Activated CD4-positive, alpha-beta T cell treated with anti-CD3 and anti-CD28 coated beads for 36 hours (primary cell): ENCODE results near the gene RNF148. TPM values are rescaled to one million over a fixed set of nuclear protein-coding genes. Genes with fewer than 3 reads are reported as not detected.

Experiments
- ATAC-seq: fragments of 200-7000 bp; cut with Tn5 transposase; one replicate; pipeline ENCODE4 v1.10.0; 2021; ENCODE audit warnings: mild to moderate bottlenecking, moderate library complexity
- CTCF ChIA-PET: fragments of 350-600 bp; sonication (Branson Sonifier 250); formaldehyde crosslinking; loops from one replicate; lab custom pipeline; 2021; ENCODE audit warnings: antibody characterized with exemption; lab: Charles Lee
- POLR2A ChIA-PET: fragments of 350-600 bp; sonication (Branson Sonifier 250); formaldehyde crosslinking; loops from one replicate; lab custom pipeline; 2021; ENCODE audit warnings: antibody characterized with exemption, inconsistent platforms; lab: Charles Lee
- DNase-seq: peaks from one replicate; pipeline ENCODE4 v3.0.0-alpha.2; 2020
- H3K27ac Mint-ChIP-seq: one replicate; pipeline ENCODE4 v1.8.0; 2021; ENCODE audit warnings: mixed read lengths
- H3K27me3 Mint-ChIP-seq: one replicate; pipeline ENCODE4 v1.8.0; 2021; ENCODE audit warnings: mixed read lengths
- H3K36me3 Mint-ChIP-seq: one replicate; pipeline ENCODE4 v1.8.0; 2021; ENCODE audit warnings: low read depth, mixed read lengths
- H3K4me1 Mint-ChIP-seq: one replicate; pipeline ENCODE4 v1.8.0; 2021; ENCODE audit warnings: mixed read lengths
- H3K4me3 Mint-ChIP-seq: one replicate; pipeline ENCODE4 v1.8.0; 2021; ENCODE audit warnings: mild to moderate bottlenecking, moderate library complexity, mixed read lengths
- H3K9me3 Mint-ChIP-seq: one replicate; pipeline ENCODE4 v1.8.0; 2021; ENCODE audit warnings: low read depth, mixed read lengths
- intact Hi-C, 2 experiments: fragments of 100-400 bp; cut with DNase I in 1 of 2; cut with micrococcal nuclease in 1 of 2; formaldehyde crosslinking; loops; one replicate each; pipeline versions ENCODE4 v1.14.2 to v1.15.1; 2022 to 2024; cut with DNase I, micrococcal nuclease
- total RNA-seq, 2 experiments: library from RNA; stranded (reverse); gene quantifications; one replicate each; pipeline ENCODE4 v1.2.3, GENCODE V29; 2021

RNF148 gene
- total RNA-seq, 2 experiments from 2014 or later = not detected

DNA sequence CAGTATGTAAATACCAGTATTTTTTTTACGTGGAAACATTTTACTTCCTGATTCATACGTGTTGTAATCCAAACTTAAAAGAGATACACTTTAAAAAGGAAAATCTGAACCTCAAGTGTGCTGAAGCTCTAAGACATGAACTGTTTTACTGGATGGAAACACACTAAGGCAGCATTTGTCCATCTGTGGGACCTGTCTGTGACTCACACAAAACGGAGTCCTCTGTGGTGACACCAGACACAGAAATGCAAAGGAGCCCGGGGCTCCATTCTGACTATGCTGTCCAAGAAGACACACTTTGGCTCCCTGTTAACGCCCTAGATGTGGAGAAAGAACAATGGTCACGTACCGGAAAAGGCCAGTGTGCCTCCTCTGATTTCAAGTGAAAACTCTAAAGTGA lies 27.7 kb downstream of the RNF148 start:
- intact Hi-C loops = no loop called here
- Mint-ChIP-seq H3K4me1 (no peaks in the 10 kb centered on the region), H3K4me3 (no peak overlapping the region), H3K27me3 (no peaks in the 10 kb centered on the region), H3K9me3 (peaks cover 9% of the 10 kb centered on the region), H3K27ac (no peak overlapping the region), H3K36me3 (no peaks in the 10 kb centered on the region)
- ChIA-PET POLR2A (no interaction called here), CTCF (interaction anchor here (0.6 kb wide), 1 partner anchor 586 kb away, joined by 3 read pairs; no protein-coding TSS in a partner anchor)
- ATAC-seq (no peak), DNase-seq (no peak)

GRCh38 chr7:122674502-122674901 lies 28.2 kb downstream of the RNF148 start:
- Mint-ChIP-seq H3K4me3 (no peak overlapping the region), H3K27ac (no peak overlapping the region), H3K36me3 (no peaks in the 10 kb centered on the region), H3K4me1 (no peaks in the 10 kb centered on the region), H3K27me3 (no peaks in the 10 kb centered on the region), H3K9me3 (peaks cover 9% of the 10 kb centered on the region)
- DNase-seq = no peak
- ChIA-PET POLR2A (no interaction called here), CTCF (interaction anchor here (0.6 kb wide), 1 partner anchor 585 kb away, joined by 3 read pairs; no protein-coding TSS in a partner anchor)
- no peak for ATAC-seq
- intact Hi-C loops = no loop called here

DNA sequence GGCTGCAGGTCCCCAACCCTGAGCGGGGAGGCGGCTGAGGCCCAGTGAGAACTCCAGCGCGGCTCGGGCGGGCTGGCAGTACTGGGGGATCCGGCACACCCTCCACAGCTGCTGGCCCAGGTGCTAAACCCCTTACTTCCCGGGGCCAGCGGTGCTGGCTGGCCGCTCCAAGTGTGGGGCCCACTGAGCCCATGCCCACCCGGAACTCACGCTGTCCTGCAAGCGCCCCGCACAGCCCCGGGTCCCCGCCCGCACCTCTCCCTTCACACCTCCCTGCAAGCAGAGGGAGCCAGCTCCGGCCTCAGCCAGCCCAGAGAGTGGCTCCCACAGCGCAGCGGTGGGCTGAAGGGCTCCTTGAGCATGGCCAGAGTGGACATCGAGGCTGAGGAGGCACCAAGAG lies 28.8 kb downstream of the RNF148 start:
- Mint-ChIP-seq H3K4me3 (no peak overlapping the region), H3K36me3 (no peaks in the 10 kb centered on the region), H3K27me3 (no peaks in the 10 kb centered on the region), H3K4me1 (no peaks in the 10 kb centered on the region), H3K27ac (no peak overlapping the region), H3K9me3 (peaks cover 7% of the 10 kb centered on the region)
- intact Hi-C loops = no loop called here
- ChIA-PET POLR2A (no interaction called here), CTCF (no interaction called here)
- no peak for ATAC-seq
- no peak for DNase-seq

DNA sequence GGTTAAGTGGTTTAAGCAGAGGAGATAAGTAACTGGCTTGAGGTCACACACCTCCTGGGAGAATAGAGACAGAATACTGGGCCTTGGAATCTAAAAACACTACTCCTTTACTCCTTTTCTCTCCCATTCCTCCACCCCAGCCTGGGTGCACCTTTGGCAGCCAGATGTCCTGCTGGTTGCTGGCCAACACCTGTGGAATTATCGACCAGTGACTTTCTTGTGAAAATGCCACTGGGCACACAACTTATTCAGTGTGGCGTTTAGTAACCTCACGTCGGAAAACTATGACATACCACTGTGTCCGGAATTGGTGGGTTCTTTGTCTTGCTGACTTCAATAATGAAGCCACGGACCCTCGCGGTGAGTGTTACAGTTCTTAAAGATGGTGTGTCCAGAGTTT lies 30.2 kb downstream of the RNF148 start:
- Mint-ChIP-seq H3K36me3 (no peaks in the 10 kb centered on the region), H3K4me3 (no peak overlapping the region), H3K4me1 (no peaks in the 10 kb centered on the region), H3K27ac (no peak overlapping the region), H3K9me3 (peaks cover 4% of the 10 kb centered on the region), H3K27me3 (no peaks in the 10 kb centered on the region)
- CTCF ChIA-PET = no interaction called here
- ATAC-seq = no peak
- POLR2A ChIA-PET = no interaction called here
- intact Hi-C loops = no loop called here
- DNase-seq = no peak

DNA sequence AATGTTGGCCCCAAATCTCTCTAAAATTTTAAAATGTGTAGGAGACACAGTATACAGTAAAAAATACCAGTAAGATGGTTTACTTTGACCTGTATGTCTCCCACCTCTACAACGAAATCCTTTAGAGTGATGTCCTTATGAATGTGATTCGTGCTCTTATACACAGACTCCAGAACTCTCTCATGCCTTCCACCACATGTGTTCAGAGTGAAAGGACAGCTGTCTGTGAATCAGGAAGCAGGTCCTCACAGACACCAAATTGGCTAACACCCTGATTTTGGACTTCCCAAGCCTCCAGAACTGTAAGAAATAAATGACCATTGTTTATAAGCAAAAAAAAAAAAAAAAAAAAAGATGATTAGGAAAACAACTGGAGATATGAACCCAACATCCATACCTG lies 39.0 kb downstream of the RNF148 start:
- POLR2A ChIA-PET = no interaction called here
- CTCF ChIA-PET = no interaction called here
- Mint-ChIP-seq H3K9me3 (no peaks in the 10 kb centered on the region), H3K36me3 (no peaks in the 10 kb centered on the region), H3K27me3 (no peaks in the 10 kb centered on the region), H3K4me1 (no peaks in the 10 kb centered on the region), H3K4me3 (no peak overlapping the region), H3K27ac (no peak overlapping the region)
- intact Hi-C loops = no loop called here
- ATAC-seq = no peak
- DNase-seq = no peak

DNA sequence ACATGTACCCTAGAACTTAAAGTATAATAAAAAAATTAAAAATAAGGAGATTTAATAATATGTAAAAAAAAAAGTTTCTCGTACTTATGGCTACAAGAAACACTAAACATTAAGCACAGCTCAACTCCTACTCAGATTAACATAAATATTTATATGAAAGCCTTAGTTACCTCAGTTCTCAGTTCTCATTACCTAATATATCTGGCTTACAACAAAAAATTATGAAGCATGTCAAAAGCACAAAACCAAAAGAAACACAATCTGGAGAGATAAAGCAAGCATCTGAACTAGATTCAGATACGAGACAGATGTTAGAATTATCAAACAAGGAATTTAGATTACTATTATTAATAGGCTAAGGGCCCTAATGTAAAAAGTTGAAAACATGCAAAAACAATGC lies 43.9 kb downstream of the RNF148 start:
- ATAC-seq (no peak), DNase-seq (no peak)

DNA sequence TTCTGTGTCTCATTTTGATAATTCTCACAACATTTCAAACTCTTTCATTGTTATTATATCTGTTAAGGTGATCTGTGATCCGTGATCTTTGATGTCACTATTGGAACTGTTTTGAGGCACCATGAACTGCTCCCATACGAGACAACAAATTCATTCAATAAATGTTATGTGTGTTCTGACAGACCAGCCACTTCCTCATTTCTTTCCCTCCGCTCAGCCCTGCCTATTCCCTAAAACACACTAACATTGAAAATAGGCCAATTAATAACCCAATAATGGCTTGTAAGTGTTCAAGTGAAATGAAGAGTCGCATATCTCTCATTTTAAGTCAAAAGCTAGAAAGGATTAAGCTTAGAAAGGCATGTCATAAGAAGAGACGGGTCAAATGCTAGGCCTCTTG lies 49.0 kb downstream of the RNF148 start:
- no peak for ATAC-seq

More for the DNA sequence above, 43.9 kb downstream of the RNF148 start:
- Mint-ChIP-seq H3K36me3 (no peaks in the 10 kb centered on the region), H3K4me1 (no peaks in the 10 kb centered on the region), H3K9me3 (peaks cover 2% of the 10 kb centered on the region), H3K27ac (no peak overlapping the region), H3K27me3 (no peaks in the 10 kb centered on the region), H3K4me3 (no peak overlapping the region)
- ChIA-PET POLR2A (no interaction called here), CTCF (interaction anchor here (0.6 to 0.7 kb wide), 2 partner anchors 44 to 347 kb away, joined by 3 to 5 read pairs; partner anchors contain the start of gene RNF148)
- intact Hi-C loops = no loop called here

DNA sequence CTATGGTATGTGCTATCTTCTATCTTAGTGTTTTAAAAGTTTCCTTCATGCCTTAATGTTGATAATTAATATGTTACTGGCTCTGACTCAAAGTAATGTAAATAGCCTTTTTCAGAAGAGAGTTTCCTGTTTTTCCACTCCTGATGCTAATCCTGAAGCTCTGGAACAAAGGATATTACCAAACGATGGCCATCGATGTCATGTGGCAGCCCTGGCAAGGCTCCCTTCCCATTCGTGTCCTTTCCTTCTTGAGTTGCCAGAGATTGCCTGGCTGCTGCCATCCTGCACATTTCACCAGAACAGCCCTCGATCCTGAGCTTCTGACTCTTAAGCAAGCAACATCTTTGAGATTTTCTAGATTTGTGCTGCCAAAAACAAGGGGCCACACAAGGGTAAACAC lies 49.8 kb downstream of the RNF148 start:
- H3K4me3 Mint-ChIP-seq = no peak overlapping the region
- no peaks in the 10 kb centered on the region for H3K36me3 Mint-ChIP-seq
- no peak overlapping the region for H3K27ac Mint-ChIP-seq
- intact Hi-C loops = no loop called here
- H3K4me1 Mint-ChIP-seq = no peaks in the 10 kb centered on the region
- peaks cover 3% of the 10 kb centered on the region for H3K9me3 Mint-ChIP-seq
- ChIA-PET POLR2A (no interaction called here), CTCF (no interaction called here)
- no peaks in the 10 kb centered on the region for H3K27me3 Mint-ChIP-seq
- ATAC-seq (no peak), DNase-seq (no peak)

More for the DNA sequence above, 49.0 kb downstream of the RNF148 start:
- Mint-ChIP-seq H3K9me3 (peaks cover 3% of the 10 kb centered on the region), H3K27me3 (no peaks in the 10 kb centered on the region), H3K27ac (no peak overlapping the region), H3K4me3 (no peak overlapping the region), H3K4me1 (no peaks in the 10 kb centered on the region), H3K36me3 (no peaks in the 10 kb centered on the region)
- CTCF ChIA-PET = interaction anchor here (0.6 kb wide), 1 partner anchor 1353 kb away, joined by 3 read pairs; no protein-coding TSS in a partner anchor
- POLR2A ChIA-PET = no interaction called here
- no peak for DNase-seq
- intact Hi-C loops = no loop called here

Other genes starting within 250 kb of the RNF148 start
- not detected for gene RNF133, start 3.8 kb downstream of the RNF148 start, total RNA-seq
- not detected for gene CADPS2, start 183.5 kb upstream of the RNF148 start, total RNA-seq